ENCODE data around the gene LRRC8E.
A peak's percentile ranks its signal among the peaks of the same experiment; 100 is the strongest.
"Not testable (repeated sequence)": the region's sequence is repeated elsewhere in the genome, so short reads cannot be mapped to it uniquely, and the experiment has no call there.

LRRC8E gene

DNA sequence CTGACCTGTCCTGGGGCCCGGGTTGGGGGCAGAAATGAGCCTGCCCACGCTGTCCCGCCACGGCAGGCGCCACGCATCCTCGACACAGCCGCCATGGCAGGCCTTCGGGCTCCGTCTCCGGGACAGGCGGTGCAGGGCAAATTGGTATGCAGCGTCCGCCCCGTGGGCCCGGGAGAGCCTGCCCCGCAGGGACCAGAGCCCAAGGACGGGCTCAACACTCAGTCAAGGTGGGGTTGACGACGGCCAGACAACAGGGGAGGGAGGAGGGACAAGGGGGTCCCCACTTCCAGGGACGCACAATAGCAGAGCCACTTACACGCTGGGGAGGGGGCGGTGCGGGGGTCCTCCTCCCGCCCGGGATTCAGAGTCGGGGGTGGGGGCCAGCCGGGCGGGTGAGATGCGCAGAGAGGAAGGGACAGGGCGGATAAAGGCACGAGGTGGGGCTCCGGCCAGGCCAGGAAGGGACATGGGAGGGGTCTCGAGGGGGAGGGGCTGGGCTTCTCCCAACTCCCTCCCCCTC, 36.4 kb downstream of the LRRC8E start:
- H3K27ac ChIP-seq (ENCODE audit: low read length), result peak overlapping the region; percentile 84
- H3K9me3 ChIP-seq (ENCODE audit: control insufficient read depth in 2 of 2, low read length in 2 of 2), result no peaks in the 10 kb centered on the region
- H3K4me1 ChIP-seq (ENCODE audit: control insufficient read depth, insufficient read depth, low read length), result peaks cover 81% of the 10 kb centered on the region
- H3K9ac ChIP-seq (ENCODE audit: low read length in 2 of 2), result peak overlapping the region in 1 of 2 donors; percentile 35
- H3K27me3 ChIP-seq (ENCODE audit: control insufficient read depth in 1 of 2, insufficient read depth in 2 of 2, low read length in 2 of 2), result peaks cover 0 to 2% of the 10 kb centered on the region in 2 donors
- peaks cover 3 to 6% of the 10 kb centered on the region in 2 donors for H3K36me3 ChIP-seq (ENCODE audit: control insufficient read depth in 2 of 2, insufficient read depth in 2 of 2, low read length in 2 of 2)
- H3K4me3 ChIP-seq (ENCODE audit: low read length in 2 of 2), result peak overlapping the region; percentile 19 to 49

DNA sequence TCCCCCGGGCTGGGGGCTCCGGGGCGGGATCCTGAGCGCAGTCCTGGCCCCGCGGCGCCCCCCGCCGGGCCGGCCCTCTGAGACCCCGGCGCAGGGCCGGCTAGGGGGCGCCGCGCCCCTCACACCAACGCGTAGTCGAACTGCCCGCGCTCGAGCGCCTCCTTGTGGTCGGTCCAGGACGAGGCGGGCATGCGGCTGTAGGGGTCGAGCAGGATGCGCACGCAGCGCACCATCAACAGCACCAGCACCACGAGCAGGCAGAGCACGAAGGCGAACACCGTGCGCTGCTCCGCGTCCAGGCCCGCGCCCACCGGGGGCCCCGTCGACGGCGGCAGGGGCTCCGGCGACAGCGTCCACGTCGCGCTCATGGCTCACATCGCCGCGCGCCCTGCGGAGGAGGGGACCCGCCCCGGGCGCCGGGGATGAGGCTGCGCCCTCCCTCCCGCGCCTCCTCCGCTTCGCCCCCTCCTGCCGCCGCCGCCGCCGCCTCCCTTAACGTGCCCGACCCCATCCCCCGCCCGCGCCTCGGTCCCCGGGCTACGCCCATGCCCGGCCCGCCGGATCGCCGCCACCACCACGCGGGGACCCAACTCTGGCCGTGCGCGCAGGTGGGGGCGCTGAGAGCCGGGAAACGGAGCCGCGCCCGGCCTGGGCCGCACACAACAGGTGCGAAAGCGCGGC, 37.0 kb downstream of the LRRC8E start:
- peak overlapping the region in 1 of 2 donors; percentile 35 for H3K9ac ChIP-seq (ENCODE audit: low read length in 2 of 2)
- H3K4me3 ChIP-seq (ENCODE audit: low read length in 2 of 2), result peak overlapping the region; percentile 19 to 49
- H3K27me3 ChIP-seq (ENCODE audit: control insufficient read depth in 1 of 2, insufficient read depth in 2 of 2, low read length in 2 of 2), result no peaks in the 10 kb centered on the region
- H3K9me3 ChIP-seq (ENCODE audit: control insufficient read depth in 2 of 2, low read length in 2 of 2), result no peaks in the 10 kb centered on the region
- H3K36me3 ChIP-seq (ENCODE audit: control insufficient read depth in 2 of 2, insufficient read depth in 2 of 2, low read length in 2 of 2), result peaks cover 3 to 6% of the 10 kb centered on the region in 2 donors
- peaks cover 76% of the 10 kb centered on the region for H3K4me1 ChIP-seq (ENCODE audit: control insufficient read depth, insufficient read depth, low read length)
- peak overlapping the region; percentile 84 for H3K27ac ChIP-seq (ENCODE audit: low read length)

DNA sequence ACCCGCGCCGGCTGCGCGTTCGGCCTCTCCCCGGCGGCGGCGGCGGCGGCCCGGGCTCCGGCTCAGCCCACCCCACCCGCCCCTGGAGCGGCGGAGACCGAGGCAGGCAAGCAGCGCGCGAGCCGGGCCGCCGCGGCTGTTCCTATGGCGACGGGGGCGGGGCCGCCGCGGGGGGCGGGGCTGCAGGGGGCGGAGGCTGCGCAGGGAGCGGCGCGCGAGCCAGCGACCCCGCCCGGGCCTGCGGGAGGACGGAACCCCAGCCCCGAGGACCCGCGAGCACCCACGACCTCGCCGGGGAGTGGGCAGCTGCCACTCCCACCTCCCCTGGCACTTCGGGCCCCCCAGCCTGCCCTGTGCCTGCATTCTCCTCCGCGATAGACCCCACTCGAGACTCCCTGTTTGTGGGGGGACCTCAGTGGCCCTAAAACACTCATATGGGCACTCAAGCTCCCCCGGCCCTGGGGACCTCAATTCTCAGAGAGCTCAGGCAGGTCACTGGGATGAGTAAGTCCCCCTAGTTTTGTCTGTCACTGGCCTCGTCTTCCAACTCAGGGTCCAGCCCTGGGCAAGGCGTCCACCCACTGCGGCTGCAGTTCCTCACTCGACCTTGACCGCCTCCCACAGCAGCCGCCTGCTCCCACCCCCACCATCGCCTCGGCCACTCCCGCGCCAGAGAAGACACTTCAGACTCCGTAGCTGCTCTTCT, 37.9 kb downstream of the LRRC8E start, which contains the start of gene CTXN1:
Gene CTXN1, minus strand, starts transcription at position 115 of the 706 bp plus-strand sequence. CDS start 597 bp downstream, outside the sequence.
- Histone ChIP-seq H3K4me1 (ENCODE audit: control insufficient read depth, insufficient read depth, low read length) (peaks cover 82% of the 10 kb centered on the region), H3K27me3 (ENCODE audit: control insufficient read depth in 1 of 2, insufficient read depth in 2 of 2, low read length in 2 of 2) (no peaks in the 10 kb centered on the region), H3K4me3 (ENCODE audit: low read length in 2 of 2) (peak within 1 kb of the TSS; percentile 70 to 75), H3K9me3 (ENCODE audit: control insufficient read depth in 2 of 2, low read length in 2 of 2) (no peaks in the 10 kb centered on the region), H3K9ac (ENCODE audit: low read length in 2 of 2) (peak within 1 kb of the TSS; percentile 58 to 59), H3K36me3 (ENCODE audit: control insufficient read depth in 2 of 2, insufficient read depth in 2 of 2, low read length in 2 of 2) (peaks cover 6 to 10% of the 10 kb centered on the region in 2 donors), H3K27ac (ENCODE audit: low read length) (peak within 1 kb of the TSS; percentile 93)

DNA sequence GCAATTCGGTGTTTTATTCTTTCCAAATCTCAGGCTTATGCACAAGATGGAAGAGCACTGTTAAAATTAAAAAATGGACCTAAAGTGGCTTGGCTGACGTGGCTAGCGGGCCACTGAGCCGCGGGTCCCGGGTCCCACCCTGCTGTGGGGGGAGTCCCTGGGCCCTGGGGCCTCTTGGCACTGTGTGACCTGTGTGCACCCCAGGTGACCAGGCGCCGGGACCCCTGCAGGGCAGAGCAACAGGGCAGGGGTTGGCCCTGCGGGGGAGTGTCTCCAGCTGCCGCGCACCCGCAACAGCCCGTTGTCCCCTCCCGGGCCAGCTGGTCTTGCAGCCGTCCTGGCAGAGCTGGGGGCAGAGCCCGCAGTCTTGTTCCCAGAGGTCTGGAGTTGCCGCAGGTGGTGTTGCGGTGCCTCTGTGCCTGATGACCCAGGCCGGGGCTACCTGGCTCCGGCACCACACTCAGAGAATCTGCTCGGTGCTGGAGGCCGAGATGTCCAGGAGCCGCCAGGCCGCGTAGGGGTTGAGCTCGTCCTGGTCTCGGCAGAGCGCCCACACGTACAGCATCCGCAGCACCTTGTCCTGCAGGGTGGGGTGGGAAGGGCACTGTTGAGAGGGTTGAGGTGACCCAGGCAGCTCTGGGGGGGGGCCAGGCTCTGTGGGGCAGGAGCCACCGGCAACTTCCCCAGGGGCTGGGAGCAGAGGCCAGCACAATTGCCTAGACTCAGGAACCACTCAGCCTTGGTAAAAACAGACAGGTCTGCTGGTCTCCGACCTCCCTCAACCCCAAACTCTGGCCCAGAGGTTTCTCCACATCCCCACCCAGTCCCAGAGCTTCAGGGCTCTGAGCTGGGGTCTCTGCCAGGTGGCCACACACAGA, 38.7 kb downstream of the LRRC8E start:
- Histone ChIP-seq H3K27me3 (ENCODE audit: control insufficient read depth in 1 of 2, insufficient read depth in 2 of 2, low read length in 2 of 2) (no peaks in the 10 kb centered on the region), H3K4me1 (ENCODE audit: control insufficient read depth, insufficient read depth, low read length) (peaks cover 82% of the 10 kb centered on the region), H3K27ac (ENCODE audit: low read length) (peak overlapping the region; percentile 93), H3K36me3 (ENCODE audit: control insufficient read depth in 2 of 2, insufficient read depth in 2 of 2, low read length in 2 of 2) (peaks cover 10 to 11% of the 10 kb centered on the region in 2 donors), H3K9me3 (ENCODE audit: control insufficient read depth in 2 of 2, low read length in 2 of 2) (no peaks in the 10 kb centered on the region), H3K4me3 (ENCODE audit: low read length in 2 of 2) (peak overlapping the region; percentile 70 to 75), H3K9ac (ENCODE audit: low read length in 2 of 2) (peak overlapping the region in 1 of 2 donors; percentile 58)

DNA sequence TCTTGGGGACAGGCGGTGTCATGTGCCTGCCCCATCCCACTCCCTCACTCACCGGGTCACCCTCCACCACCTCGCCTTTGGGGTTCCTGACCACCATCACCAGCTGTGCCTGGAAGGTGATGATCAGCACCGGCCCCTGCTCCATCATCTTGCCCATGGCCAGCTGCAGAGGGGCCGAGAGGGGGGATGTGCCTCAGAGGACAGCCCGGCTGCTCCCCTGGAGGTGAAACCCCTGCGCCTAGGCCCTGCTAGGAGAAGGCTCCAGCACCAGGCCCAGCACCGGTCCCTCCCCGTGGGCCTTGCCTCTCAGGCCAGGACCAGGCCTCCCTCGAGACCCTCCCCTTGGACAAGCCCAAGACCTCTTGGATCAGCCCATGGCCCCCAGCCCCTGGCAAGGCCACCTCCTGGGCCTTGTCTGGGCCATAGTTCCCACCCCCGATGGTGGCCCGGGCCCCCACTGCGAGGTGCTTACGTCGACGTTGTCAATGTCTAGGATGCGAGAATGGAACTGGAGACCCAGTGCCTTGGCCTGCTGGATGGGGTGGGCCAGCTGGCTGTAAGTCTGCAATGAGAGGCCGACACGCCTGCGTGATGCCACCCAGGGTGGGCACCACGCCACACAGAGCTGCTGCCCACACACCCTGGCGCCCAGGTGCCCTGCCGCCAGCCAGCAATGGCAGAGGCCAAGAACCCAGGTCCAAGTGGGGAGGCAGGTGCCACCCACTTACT, 39.5 kb downstream of the LRRC8E start:
- Histone ChIP-seq H3K9ac (ENCODE audit: low read length in 2 of 2) (peak overlapping the region in 1 of 2 donors; percentile 71), H3K27ac (ENCODE audit: low read length) (peak overlapping the region; percentile 93), H3K9me3 (ENCODE audit: control insufficient read depth in 2 of 2, low read length in 2 of 2) (no peaks in the 10 kb centered on the region), H3K27me3 (ENCODE audit: control insufficient read depth in 1 of 2, insufficient read depth in 2 of 2, low read length in 2 of 2) (no peaks in the 10 kb centered on the region), H3K4me3 (ENCODE audit: low read length in 2 of 2) (peak overlapping the region in 1 of 2 donors; percentile 40), H3K4me1 (ENCODE audit: control insufficient read depth, insufficient read depth, low read length) (peaks cover 77% of the 10 kb centered on the region), H3K36me3 (ENCODE audit: control insufficient read depth in 2 of 2, insufficient read depth in 2 of 2, low read length in 2 of 2) (peaks cover 13 to 14% of the 10 kb centered on the region in 2 donors)

DNA sequence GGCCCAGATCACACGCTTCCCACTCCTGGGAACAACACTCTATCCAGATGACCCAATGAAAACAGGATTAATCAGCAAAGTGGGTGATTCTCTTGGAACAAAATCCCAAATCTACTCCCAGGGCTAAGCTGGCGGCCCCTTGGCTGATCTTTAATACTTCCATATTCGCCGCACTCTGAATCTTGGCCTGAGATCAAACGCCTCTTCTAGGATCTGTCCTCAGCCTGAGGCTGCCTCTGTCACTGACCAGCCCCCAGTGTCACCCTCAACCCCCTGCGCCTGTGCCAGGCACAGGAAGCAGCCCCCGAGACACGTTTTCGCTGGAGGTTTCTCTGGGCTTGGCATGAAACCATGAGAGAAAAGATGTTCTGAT, 40.0 kb downstream of the LRRC8E start:
- peak overlapping the region; percentile 36 to 71 for H3K9ac ChIP-seq (ENCODE audit: low read length in 2 of 2)
- H3K4me3 ChIP-seq (ENCODE audit: low read length in 2 of 2), result peak overlapping the region in 1 of 2 donors; percentile 40
- no peaks in the 10 kb centered on the region for H3K9me3 ChIP-seq (ENCODE audit: control insufficient read depth in 2 of 2, low read length in 2 of 2)
- no peaks in the 10 kb centered on the region for H3K27me3 ChIP-seq (ENCODE audit: control insufficient read depth in 1 of 2, insufficient read depth in 2 of 2, low read length in 2 of 2)
- H3K36me3 ChIP-seq (ENCODE audit: control insufficient read depth in 2 of 2, insufficient read depth in 2 of 2, low read length in 2 of 2), result peaks cover 16 to 17% of the 10 kb centered on the region in 2 donors
- H3K27ac ChIP-seq (ENCODE audit: low read length), result peak overlapping the region; percentile 93
- peaks cover 71% of the 10 kb centered on the region for H3K4me1 ChIP-seq (ENCODE audit: control insufficient read depth, insufficient read depth, low read length)

DNA sequence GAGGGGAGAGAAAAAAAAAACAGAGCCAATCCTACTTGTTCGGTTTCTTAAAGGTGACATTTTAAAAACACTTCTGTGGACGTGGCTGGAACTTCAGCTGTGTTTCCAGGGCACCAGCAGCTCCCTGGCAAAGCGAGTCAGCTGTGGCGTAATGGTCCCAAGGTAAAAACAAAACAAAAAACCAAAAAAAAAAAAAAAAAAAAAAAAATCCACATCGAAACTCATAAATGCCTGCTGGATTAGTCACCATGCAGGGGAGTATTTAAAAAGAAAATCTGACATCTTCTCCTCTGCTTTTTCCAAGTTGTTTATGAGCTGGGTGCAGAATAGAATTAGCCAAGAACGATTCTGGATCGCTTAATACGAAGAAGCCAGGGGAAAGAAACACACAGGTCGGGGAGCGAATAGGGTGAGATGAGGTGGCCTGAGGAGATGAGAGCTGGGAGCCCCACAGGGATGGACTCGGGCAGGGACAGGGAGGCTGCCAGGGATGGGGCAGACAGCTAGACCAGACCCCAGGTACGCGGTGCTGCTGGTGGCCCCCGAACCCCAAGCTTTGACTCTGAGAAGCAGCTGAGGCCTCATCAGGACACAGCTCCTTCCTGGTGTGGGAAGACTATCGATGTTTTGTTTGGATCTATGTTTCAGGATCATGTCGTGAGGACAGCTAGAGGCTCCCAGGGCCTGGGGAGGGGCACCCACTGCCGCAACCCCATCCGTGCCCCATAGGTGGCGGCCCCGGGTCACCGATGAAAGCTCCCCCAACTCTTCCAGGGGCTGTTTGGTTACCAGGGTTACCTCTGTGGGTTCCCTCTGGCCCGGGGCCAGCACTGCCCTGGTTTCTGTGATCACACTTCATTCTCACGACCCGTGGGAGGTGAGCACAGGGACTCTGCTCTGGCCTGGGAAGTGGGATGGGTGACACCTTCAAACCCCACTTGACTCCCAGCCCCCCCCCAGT, 40.7 kb downstream of the LRRC8E start:
- Histone ChIP-seq H3K27me3 (ENCODE audit: control insufficient read depth in 1 of 2, insufficient read depth in 2 of 2, low read length in 2 of 2) (no peaks in the 10 kb centered on the region), H3K4me3 (ENCODE audit: low read length in 2 of 2) (peak overlapping the region; percentile 28 to 52), H3K9ac (ENCODE audit: low read length in 2 of 2) (peak overlapping the region; percentile 61 to 71), H3K27ac (ENCODE audit: low read length) (peak overlapping the region; percentile 93), H3K9me3 (ENCODE audit: control insufficient read depth in 2 of 2, low read length in 2 of 2) (no peaks in the 10 kb centered on the region), H3K36me3 (ENCODE audit: control insufficient read depth in 2 of 2, insufficient read depth in 2 of 2, low read length in 2 of 2) (peaks cover 23% of the 10 kb centered on the region in 2 donors), H3K4me1 (ENCODE audit: control insufficient read depth, insufficient read depth, low read length) (peaks cover 64% of the 10 kb centered on the region)

DNA sequence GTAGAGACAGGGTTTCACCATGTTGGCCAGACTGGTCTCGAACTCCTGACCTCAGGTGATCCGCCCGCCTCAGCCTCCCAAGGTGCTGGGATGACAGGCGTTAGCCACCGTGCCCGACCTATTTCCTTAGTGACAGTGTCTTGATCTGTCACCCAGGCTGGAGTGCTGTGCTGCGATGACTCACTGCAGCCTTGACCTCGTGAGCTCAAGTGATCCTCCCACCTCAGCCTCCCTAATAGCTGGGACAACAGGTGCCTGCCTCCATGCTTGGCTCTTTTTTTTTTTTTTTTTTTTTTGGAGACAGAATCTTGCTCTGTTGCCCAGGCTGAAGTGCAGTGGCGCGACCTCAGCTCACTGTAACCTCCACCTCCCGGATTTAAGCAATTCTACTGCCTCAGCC, 41.7 kb downstream of the LRRC8E start:
- H3K27ac ChIP-seq (ENCODE audit: low read length), result peak overlapping the region; percentile 93
- H3K9ac ChIP-seq (ENCODE audit: low read length in 2 of 2); H3K4me3 ChIP-seq (ENCODE audit: low read length in 2 of 2); H3K27me3 ChIP-seq (ENCODE audit: control insufficient read depth in 1 of 2, insufficient read depth in 2 of 2, low read length in 2 of 2); H3K9me3 ChIP-seq (ENCODE audit: control insufficient read depth in 2 of 2, low read length in 2 of 2): not testable (repeated sequence)
- peaks cover 59% of the 10 kb centered on the region for H3K4me1 ChIP-seq (ENCODE audit: control insufficient read depth, insufficient read depth, low read length)
- peaks cover 26 to 29% of the 10 kb centered on the region in 2 donors for H3K36me3 ChIP-seq (ENCODE audit: control insufficient read depth in 2 of 2, insufficient read depth in 2 of 2, low read length in 2 of 2)

DNA sequence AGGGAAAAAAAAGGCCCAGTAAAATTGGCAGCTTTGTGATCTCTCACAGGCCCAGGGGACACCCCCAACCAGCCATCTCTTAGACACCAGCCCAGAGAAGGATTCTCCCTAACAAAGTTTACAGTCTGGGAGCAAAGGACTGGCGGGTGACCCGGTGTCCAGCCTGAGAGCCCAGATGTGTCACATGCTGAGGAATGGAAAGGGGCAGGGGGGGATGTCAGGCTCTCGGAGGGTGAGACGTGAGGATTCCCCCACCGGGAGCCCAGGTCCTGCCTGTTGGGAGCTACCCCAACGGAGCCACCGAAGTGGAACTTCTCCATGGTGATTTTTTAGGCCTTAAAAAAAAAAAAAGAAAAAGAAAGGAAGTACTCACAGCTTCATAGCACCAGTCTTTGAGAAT, 42.5 kb downstream of the LRRC8E start:
- H3K9me3 ChIP-seq (ENCODE audit: control insufficient read depth in 2 of 2, low read length in 2 of 2), result no peaks in the 10 kb centered on the region
- H3K36me3 ChIP-seq (ENCODE audit: control insufficient read depth in 2 of 2, insufficient read depth in 2 of 2, low read length in 2 of 2), result peaks cover 29 to 32% of the 10 kb centered on the region in 2 donors
- peak overlapping the region; percentile 13 to 48 for H3K9ac ChIP-seq (ENCODE audit: low read length in 2 of 2)
- no peaks in the 10 kb centered on the region for H3K27me3 ChIP-seq (ENCODE audit: control insufficient read depth in 1 of 2, insufficient read depth in 2 of 2, low read length in 2 of 2)
- no peak overlapping the region for H3K4me3 ChIP-seq (ENCODE audit: low read length in 2 of 2)
- peak overlapping the region; percentile 93 for H3K27ac ChIP-seq (ENCODE audit: low read length)
- peaks cover 56% of the 10 kb centered on the region for H3K4me1 ChIP-seq (ENCODE audit: control insufficient read depth, insufficient read depth, low read length)
